ENCODE measurements around the gene PKIG. TPM values are rescaled to one million over a fixed set of nuclear protein-coding genes. Genes with fewer than 3 reads are reported as not detected.

Gene PKIG
- total RNA-seq, 1 experiment from 2014 or later = 66.3 TPM

- TF ChIP-seq POLR2AphosphoS5 (IDR thresholded peaks at IDR 0.05; ENCODE audit: low read depth, low read length) (no peak), CTCF (IDR thresholded peaks at IDR 0.05) (no peak), SIN3A (IDR thresholded peaks at IDR 0.05; ENCODE audit: borderline replicate concordance, insufficient read depth, low read depth, low read length) (no peak), TCF7L2 (IDR thresholded peaks at IDR 0.05; ENCODE audit: low read depth, low read length) (no peak), REST (IDR thresholded peaks at IDR 0.05; ENCODE audit: insufficient read depth in 1 of 2, low read depth in 2 of 2, low read length in 1 of 2) (no peak)
Observed at GRCh38 chr20:44626278-44626677, 43.9 kb downstream of the PKIG start.

GRCh38 chr20:44627364-44628010 is 45.1 kb downstream of the PKIG start:
- in situ Hi-C loops (cut with HindIII; ENCODE audit: low pct_unique_long_range_greater_than_20kb, low sequenced_read_pairs) = no loop called here
- Histone ChIP-seq H3K4me3 (ENCODE audit: low read depth in 2 of 2, low read length in 2 of 2) (no peak overlapping the region), H3K27ac (ENCODE audit: low read length) (no peak overlapping the region), H3K27me3 (ENCODE audit: control insufficient read depth, insufficient read depth, low read length) (no peaks in the 10 kb centered on the region), H3K9me3 (ENCODE audit: control insufficient read depth, insufficient read depth, low read depth, low read length) (no peaks in the 10 kb centered on the region), H3K36me3 (ENCODE audit: control insufficient read depth, insufficient read depth, low read length) (peaks cover 4% of the 10 kb centered on the region; the same call in 1 of the 2 replicates), H3K4me1 (ENCODE audit: control insufficient read depth, insufficient read depth, low read length) (no peaks in the 10 kb centered on the region)
- no peak for DNase-seq (ENCODE audit: low read depth, low spot score)
- intact Hi-C loops (cut with micrococcal nuclease; ENCODE audit: unreplicated experiment) = no loop called here
- no peak for ATAC-seq
- TF ChIP-seq REST (IDR thresholded peaks at IDR 0.05; ENCODE audit: insufficient read depth in 1 of 2, low read depth in 2 of 2, low read length in 1 of 2) = no peak
- TF ChIP-seq CTCF (IDR thresholded peaks at IDR 0.05) = no peak
- TF ChIP-seq TCF7L2 (IDR thresholded peaks at IDR 0.05; ENCODE audit: low read depth, low read length) = no peak
- TF ChIP-seq POLR2AphosphoS5 (IDR thresholded peaks at IDR 0.05; ENCODE audit: low read depth, low read length) = no peak
- TF ChIP-seq SIN3A (IDR thresholded peaks at IDR 0.05; ENCODE audit: borderline replicate concordance, insufficient read depth, low read depth, low read length) = no peak
- BruUV-seq (replicated peaks) = no TSS peak
- CTCF ChIA-PET = no interaction called here
- POLR2A ChIA-PET = no interaction called here

More at GRCh38 chr20:44626278-44626677, 43.9 kb downstream of the PKIG start:
- intact Hi-C loops (cut with micrococcal nuclease; ENCODE audit: unreplicated experiment) = no loop called here
- Histone ChIP-seq H3K27me3 (ENCODE audit: control insufficient read depth, insufficient read depth, low read length) (no peaks in the 10 kb centered on the region), H3K4me1 (ENCODE audit: control insufficient read depth, insufficient read depth, low read length) (no peaks in the 10 kb centered on the region), H3K9me3 (ENCODE audit: control insufficient read depth, insufficient read depth, low read depth, low read length) (no peaks in the 10 kb centered on the region), H3K36me3 (ENCODE audit: control insufficient read depth, insufficient read depth, low read length) (peaks cover 4% of the 10 kb centered on the region; the same call in 1 of the 2 replicates), H3K4me3 (ENCODE audit: low read depth in 2 of 2, low read length in 2 of 2) (no peak overlapping the region), H3K27ac (ENCODE audit: low read length) (no peak overlapping the region)
- ChIA-PET POLR2A (no interaction called here), CTCF (no interaction called here)
- ATAC-seq = no peak
- in situ Hi-C loops (cut with HindIII; ENCODE audit: low pct_unique_long_range_greater_than_20kb, low sequenced_read_pairs) = no loop called here
- BruUV-seq (replicated peaks) = no TSS peak
- DNase-seq (ENCODE audit: low read depth, low spot score) = no peak

Measured in Panc1 (cell line).